ENCODE results near the gene CD226. TPM values are rescaled to one million over a fixed set of nuclear protein-coding genes. Genes with fewer than 3 reads are reported as not detected.
"Not testable (repeated sequence)": the region's sequence is repeated elsewhere in the genome, so short reads cannot be mapped to it uniquely, and the experiment has no call there.

The CD226 gene
- total RNA-seq, 1 donor from 2014 or later: 0.92 TPM

- Mint-ChIP-seq H3K4me3 (no peak overlapping the region), H3K9me3 (no peaks in the 10 kb centered on the region), H3K27ac (no peak overlapping the region), H3K27me3 (no peaks in the 10 kb centered on the region), H3K4me1 (ENCODE audit: unreplicated experiment) (no peaks in the 10 kb centered on the region), H3K36me3 (no peaks in the 10 kb centered on the region)
- no peak for TF ChIP-seq CTCF (conservative IDR thresholded peaks at IDR 0.05)
- DNase-seq (ENCODE audit: extremely low spot score, unreplicated experiment): no peak
Observed at GRCh38 chr18:69839497-69839896, 108.2 kb downstream of the CD226 start.

GRCh38 chr18:69838620-69839411 is 108.9 kb downstream of the CD226 start:
- no peak overlapping the region for H3K27ac Mint-ChIP-seq
- TF ChIP-seq CTCF (conservative IDR thresholded peaks at IDR 0.05): no peak
- no peak overlapping the region for H3K4me3 Mint-ChIP-seq

GRCh38 chr18:69838003-69838402 is 109.7 kb downstream of the CD226 start:
- DNase-seq (ENCODE audit: extremely low spot score, unreplicated experiment): no peak
- TF ChIP-seq CTCF (conservative IDR thresholded peaks at IDR 0.05): no peak
- H3K36me3 Mint-ChIP-seq: no peaks in the 10 kb centered on the region
- H3K4me1 Mint-ChIP-seq (ENCODE audit: unreplicated experiment): no peaks in the 10 kb centered on the region
- no peaks in the 10 kb centered on the region for H3K9me3 Mint-ChIP-seq
- H3K27me3 Mint-ChIP-seq: no peaks in the 10 kb centered on the region
- no peak overlapping the region for H3K27ac Mint-ChIP-seq
- no peak overlapping the region for H3K4me3 Mint-ChIP-seq

More at GRCh38 chr18:69838620-69839411, 108.9 kb downstream of the CD226 start:
- Mint-ChIP-seq H3K9me3 (no peaks in the 10 kb centered on the region), H3K4me1 (ENCODE audit: unreplicated experiment) (no peaks in the 10 kb centered on the region), H3K27me3 (no peaks in the 10 kb centered on the region), H3K36me3 (no peaks in the 10 kb centered on the region)
- no peak for DNase-seq (ENCODE audit: extremely low spot score, unreplicated experiment)

GRCh38 chr18:69834980-69835379 is 112.7 kb downstream of the CD226 start:
- H3K9me3 Mint-ChIP-seq; H3K27ac Mint-ChIP-seq; H3K27me3 Mint-ChIP-seq; H3K36me3 Mint-ChIP-seq; H3K4me3 Mint-ChIP-seq; DNase-seq (ENCODE audit: extremely low spot score, unreplicated experiment); H3K4me1 Mint-ChIP-seq (ENCODE audit: unreplicated experiment): not testable (repeated sequence)

- no peak overlapping the region for H3K27ac Mint-ChIP-seq
- H3K27me3 Mint-ChIP-seq: no peaks in the 10 kb centered on the region
- TF ChIP-seq CTCF (conservative IDR thresholded peaks at IDR 0.05): no peak
- no peaks in the 10 kb centered on the region for H3K36me3 Mint-ChIP-seq
- no peak overlapping the region for H3K4me3 Mint-ChIP-seq
- no peaks in the 10 kb centered on the region for H3K9me3 Mint-ChIP-seq
- DNase-seq (ENCODE audit: extremely low spot score, unreplicated experiment): no peak
- no peaks in the 10 kb centered on the region for H3K4me1 Mint-ChIP-seq (ENCODE audit: unreplicated experiment)
Observed at GRCh38 chr18:69830189-69830588, 117.5 kb downstream of the CD226 start.

GRCh38 chr18:69820538-69820937 is 127.1 kb downstream of the CD226 start:
- no peak overlapping the region for H3K27ac Mint-ChIP-seq
- no peaks in the 10 kb centered on the region for H3K27me3 Mint-ChIP-seq
- H3K36me3 Mint-ChIP-seq: no peaks in the 10 kb centered on the region
- no peaks in the 10 kb centered on the region for H3K9me3 Mint-ChIP-seq
- no peak for DNase-seq (ENCODE audit: extremely low spot score, unreplicated experiment)
- TF ChIP-seq CTCF (conservative IDR thresholded peaks at IDR 0.05): no peak
- no peaks in the 10 kb centered on the region for H3K4me1 Mint-ChIP-seq (ENCODE audit: unreplicated experiment)
- no peak overlapping the region for H3K4me3 Mint-ChIP-seq
